GM23338 (cell line): ENCODE data around the gene TTC23. TPM values are rescaled to one million over a fixed set of nuclear protein-coding genes. Genes with fewer than 3 reads are reported as not detected.

Experiments used
- ATAC-seq: fragments of 200-7000 bp; cut with Tn5 transposase; 3 replicates; pipeline ENCODE4 v1.9.1; 2020
- DNase-seq: peaks from one replicate; pipeline ENCODE4 v3.0.0-alpha.2; 2015; ENCODE audit warnings: low spot score
- H2AFZ ChIP-seq: fragments of 200-600 bp; sonication (generic); 2 replicates; pipeline ENCODE4 v1.8.0; 2016; ENCODE audit warnings: antibody characterized with exemption, mild to moderate bottlenecking, moderate library complexity
- H3F3A ChIP-seq: fragments of 200-600 bp; sonication (generic); replicated peaks from 2 replicates; pipeline ENCODE4 v1.8.0; 2017; ENCODE audit warnings: antibody characterized with exemption, mixed run types, low read depth
- H3K27ac ChIP-seq: fragments of 200-600 bp; sonication (generic); 2 replicates; pipeline ENCODE4 v1.6.1; 2016; ENCODE audit warnings: low read depth
- H3K27me3 ChIP-seq: fragments of 200-600 bp; sonication (generic); 2 replicates; pipeline ENCODE4 v1.8.0; 2016; ENCODE audit warnings: mild to moderate bottlenecking, mixed run types, moderate library complexity; ENCODE audit not compliant: insufficient read depth
- H3K36me3 ChIP-seq: fragments of 200-600 bp; sonication (generic); 2 replicates; pipeline ENCODE4 v1.8.0; 2016; ENCODE audit warnings: mild to moderate bottlenecking; ENCODE audit not compliant: insufficient read depth
- H3K4me1 ChIP-seq: fragments of 200-600 bp; sonication (generic); 2 replicates; pipeline ENCODE4 v1.8.0; 2016; ENCODE audit warnings: mild to moderate bottlenecking, moderate library complexity; ENCODE audit not compliant: insufficient read depth
- H3K4me2 ChIP-seq: fragments of 200-600 bp; sonication (generic); 2 replicates; pipeline ENCODE4 v1.7.1; 2017; ENCODE audit warnings: mixed run types
- H3K4me3 ChIP-seq: fragments of 200-600 bp; sonication (generic); 2 replicates; pipeline ENCODE4 v1.6.1; 2016; ENCODE audit warnings: mixed run types
- H3K79me2 ChIP-seq: fragments of 200-600 bp; sonication (generic); replicated peaks from 2 replicates; pipeline ENCODE4 v1.8.0; 2017; ENCODE audit warnings: mild to moderate bottlenecking; ENCODE audit not compliant: insufficient read depth
- H3K9me2 ChIP-seq: fragments of 200-600 bp; sonication (generic); 2 replicates; pipeline ENCODE4 v1.8.0; 2017; ENCODE audit not compliant: insufficient read depth
- H4K20me1 ChIP-seq: fragments of 200-600 bp; sonication (generic); replicated peaks from 2 replicates; pipeline ENCODE4 v1.8.0; 2017; ENCODE audit warnings: mild to moderate bottlenecking; ENCODE audit not compliant: insufficient read depth
- H3K27ac Mint-ChIP-seq: 2 replicates; pipeline ENCODE4 v1.8.0; 2020; ENCODE audit warnings: inconsistent platforms, mild to moderate bottlenecking, moderate library complexity, mixed read lengths
- H3K27me3 Mint-ChIP-seq: 3 replicates; pipeline ENCODE4 v1.8.0; 2022; ENCODE audit warnings: low read depth, mild to moderate bottlenecking, moderate library complexity, mixed read lengths, inconsistent platforms; ENCODE audit not compliant: insufficient read depth, poor library complexity
- H3K36me3 Mint-ChIP-seq: 3 replicates; pipeline ENCODE4 v1.8.0; 2021; ENCODE audit warnings: low read depth, mild to moderate bottlenecking, inconsistent platforms, moderate library complexity, mixed read lengths
- H3K4me1 Mint-ChIP-seq: 3 replicates; pipeline ENCODE4 v1.8.0; 2020; ENCODE audit warnings: mild to moderate bottlenecking, inconsistent platforms, mixed read lengths
- H3K4me3 Mint-ChIP-seq: 3 replicates; pipeline ENCODE4 v1.8.0; 2021; ENCODE audit warnings: moderate library complexity, mild to moderate bottlenecking, inconsistent platforms, mixed read lengths
- H3K9me3 Mint-ChIP-seq: 3 replicates; pipeline ENCODE4 v1.8.0; 2020; ENCODE audit warnings: moderate library complexity, mild to moderate bottlenecking, inconsistent platforms, mixed read lengths
- CREB1 ChIP-seq: fragments of 250-450 bp; sonication (Bioruptor Pico); IDR thresholded peaks from 2 replicates; pipeline ENCODE4 v1.5.0; 2020; ENCODE audit warnings: low read depth, mild to moderate bottlenecking, moderate library complexity
- EZH2 ChIP-seq: fragments of 200-600 bp; sonication (generic); IDR thresholded peaks from one replicate; pipeline ENCODE4 v1.8.0; 2017; ENCODE audit warnings: antibody characterized with exemption, mild to moderate bottlenecking, low read depth; ENCODE audit not compliant: unreplicated experiment
- EZH2phosphoT487 ChIP-seq: fragments of 200-600 bp; sonication (generic); IDR thresholded peaks from one replicate; pipeline ENCODE4 v1.8.1; 2018; ENCODE audit warnings: antibody characterized with exemption; ENCODE audit not compliant: unreplicated experiment
- JUNB ChIP-seq: IDR thresholded peaks from one replicate; pipeline ENCODE4 v1.6.1; 2016; ENCODE audit warnings: antibody characterized with exemption; ENCODE audit not compliant: unreplicated experiment
- POLR2AphosphoS5 ChIP-seq: IDR thresholded peaks from 2 replicates; pipeline ENCODE4 v1.6.1; 2016; ENCODE audit warnings: antibody characterized with exemption, low read depth
- STAT1 ChIP-seq: IDR thresholded peaks from one replicate; pipeline ENCODE4 v1.6.1; 2016; ENCODE audit warnings: antibody characterized with exemption; ENCODE audit not compliant: unreplicated experiment
- ZNF114 ChIP-seq: fragments of 250-450 bp; sonication (Bioruptor Pico); IDR thresholded peaks from 2 replicates; pipeline ENCODE4 v1.5.0; 2020; ENCODE audit warnings: mild to moderate bottlenecking, moderate library complexity
- ZNF331 ChIP-seq: fragments of 250-450 bp; sonication (Bioruptor Pico); IDR thresholded peaks from 2 replicates; pipeline ENCODE4 v1.5.0; 2020; ENCODE audit warnings: low read depth, mild to moderate bottlenecking, moderate library complexity
- polyA plus RNA-seq: library from polyadenylated mRNA; unstranded; fragments of >200 nt; fragmentation: Nextera tagmentation; extraction: Ambion mirVana; gene quantifications from 2 replicates; pipeline ENCODE4 v1.2.1, GENCODE V29; 2016
- total RNA-seq: library from RNA; depleted of rRNA; stranded (reverse); fragments of >200 nt; shearing (Covaris generic); gene quantifications from 2 replicates; pipeline ENCODE4 v1.2.3, GENCODE V29; 2014
- TF ChIP-seq, protein P1 (sequence below), 2 experiments: fragments of 200-600 bp in 1 of 2; sonication (generic) in 1 of 2; conservative IDR thresholded peaks; 2 replicates each; pipeline versions ENCODE4 v1.5.1 to v1.6.1; 2016 to 2017; ENCODE audit warnings: antibody characterized with exemption in 2 of 2, low read depth in 2 of 2, mild to moderate bottlenecking in 2 of 2, moderate library complexity in 1 of 2
- TF ChIP-seq, protein P2 (sequence below): IDR thresholded peaks from one replicate; pipeline ENCODE4 v1.6.1; 2018; ENCODE audit warnings: antibody characterized with exemption; ENCODE audit not compliant: unreplicated experiment

Gene TTC23
- total and polyA plus RNA-seq, 2 experiments from 2014 or later, result 6.3 to 25.2 TPM

DNA sequence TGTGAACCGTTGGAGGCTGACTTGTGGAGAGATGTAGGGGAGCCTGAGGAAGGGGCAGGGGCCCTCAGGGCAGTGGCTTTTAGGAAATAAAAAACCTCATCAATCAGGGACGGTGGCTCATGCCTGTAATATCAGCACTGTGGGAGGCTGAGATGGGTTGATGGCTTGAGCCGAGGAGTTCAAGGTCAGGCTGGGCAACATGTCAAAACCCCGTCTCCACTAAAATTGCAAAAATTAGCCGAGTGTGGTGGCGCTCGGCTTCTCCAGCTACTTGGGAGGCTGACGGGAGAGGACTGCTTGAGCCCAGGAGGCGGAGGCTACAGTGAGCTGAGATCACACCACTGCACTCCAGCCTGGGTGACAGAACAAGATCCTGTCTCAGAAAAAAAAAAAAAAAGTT lies 7.6 kb downstream of the TTC23 start:
- Histone ChIP-seq H3K4me2 (no peak overlapping the region), H3F3A (no peaks in the 10 kb centered on the region), H3K9me2 (no peaks in the 10 kb centered on the region), H3K4me1 (no peaks in the 10 kb centered on the region), H3K27me3 (no peaks in the 10 kb centered on the region), H4K20me1 (no peaks in the 10 kb centered on the region), H3K36me3 (no peaks in the 10 kb centered on the region), H3K79me2 (peaks cover 27% of the 10 kb centered on the region), H3K4me3 (no peak overlapping the region), H3K27ac (no peak overlapping the region), H2AFZ (no peak overlapping the region)
- H3K4me1 Mint-ChIP-seq, result no peaks in the 10 kb centered on the region
- no peak for ATAC-seq
- no peak for DNase-seq
- H3K27ac Mint-ChIP-seq, result no peak overlapping the region
- no peak overlapping the region for H3K4me3 Mint-ChIP-seq
- H3K36me3 Mint-ChIP-seq, result 0 out of 3 replicates have a peak, but pooled peaks cover 3% of the 10 kb centered on the region
- TF ChIP-seq, protein P1, sequence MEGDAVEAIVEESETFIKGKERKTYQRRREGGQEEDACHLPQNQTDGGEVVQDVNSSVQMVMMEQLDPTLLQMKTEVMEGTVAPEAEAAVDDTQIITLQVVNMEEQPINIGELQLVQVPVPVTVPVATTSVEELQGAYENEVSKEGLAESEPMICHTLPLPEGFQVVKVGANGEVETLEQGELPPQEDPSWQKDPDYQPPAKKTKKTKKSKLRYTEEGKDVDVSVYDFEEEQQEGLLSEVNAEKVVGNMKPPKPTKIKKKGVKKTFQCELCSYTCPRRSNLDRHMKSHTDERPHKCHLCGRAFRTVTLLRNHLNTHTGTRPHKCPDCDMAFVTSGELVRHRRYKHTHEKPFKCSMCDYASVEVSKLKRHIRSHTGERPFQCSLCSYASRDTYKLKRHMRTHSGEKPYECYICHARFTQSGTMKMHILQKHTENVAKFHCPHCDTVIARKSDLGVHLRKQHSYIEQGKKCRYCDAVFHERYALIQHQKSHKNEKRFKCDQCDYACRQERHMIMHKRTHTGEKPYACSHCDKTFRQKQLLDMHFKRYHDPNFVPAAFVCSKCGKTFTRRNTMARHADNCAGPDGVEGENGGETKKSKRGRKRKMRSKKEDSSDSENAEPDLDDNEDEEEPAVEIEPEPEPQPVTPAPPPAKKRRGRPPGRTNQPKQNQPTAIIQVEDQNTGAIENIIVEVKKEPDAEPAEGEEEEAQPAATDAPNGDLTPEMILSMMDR (conservative IDR thresholded peaks at IDR 0.05; ENCODE audit: low read depth in 2 of 2), result no peak
- no peaks in the 10 kb centered on the region for H3K27me3 Mint-ChIP-seq
- H3K9me3 Mint-ChIP-seq, result no peaks in the 10 kb centered on the region

DNA sequence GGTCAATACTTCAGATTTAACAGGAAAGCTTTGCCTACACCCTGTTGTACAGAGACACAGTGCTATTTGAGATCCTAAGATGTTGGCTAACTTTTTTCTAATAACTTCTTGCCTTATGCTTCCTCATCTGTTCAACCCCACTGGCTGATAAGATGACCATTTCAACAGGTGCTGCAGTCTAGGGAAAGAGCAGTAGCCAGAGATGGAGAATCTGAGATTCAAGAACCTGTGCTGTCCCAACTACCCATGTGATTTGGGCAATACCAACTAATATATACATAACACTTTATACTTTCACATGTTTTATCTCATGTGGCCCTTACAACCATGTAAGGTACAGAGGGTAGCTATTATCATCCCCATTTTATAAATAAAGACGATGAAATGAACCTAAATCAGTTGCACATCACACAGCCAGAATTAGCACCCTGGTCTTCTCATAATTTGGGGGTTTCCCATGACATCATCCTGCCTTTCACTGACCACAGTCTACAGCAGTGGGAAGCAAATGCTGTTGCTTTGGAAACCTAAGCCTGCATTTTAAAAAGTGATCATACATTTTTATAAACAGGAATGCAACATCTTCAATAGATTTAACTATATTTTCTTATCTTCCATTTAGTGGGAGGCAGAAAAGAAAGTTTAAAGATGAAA lies 9.7 kb downstream of the TTC23 start:
- ATAC-seq (no peak), DNase-seq (no peak)
- Mint-ChIP-seq H3K4me3 (no peak overlapping the region), H3K9me3 (no peaks in the 10 kb centered on the region), H3K36me3 (peaks cover 3% of the 10 kb centered on the region; the same call in 2 of the 3 replicates), H3K4me1 (no peaks in the 10 kb centered on the region), H3K27ac (no peak overlapping the region), H3K27me3 (no peaks in the 10 kb centered on the region)
- Histone ChIP-seq H3K79me2 (0 out of 2 replicates have a peak, but pooled peaks cover 9% of the 10 kb centered on the region), H3K4me2 (no peak overlapping the region), H3K4me3 (no peak overlapping the region), H3F3A (no peaks in the 10 kb centered on the region), H2AFZ (no peak overlapping the region), H4K20me1 (no peaks in the 10 kb centered on the region), H3K27ac (no peak overlapping the region), H3K4me1 (no peaks in the 10 kb centered on the region), H3K27me3 (no peaks in the 10 kb centered on the region), H3K36me3 (no peaks in the 10 kb centered on the region), H3K9me2 (no peaks in the 10 kb centered on the region)
- TF ChIP-seq JUNB (no peak), ZNF114 (CRISPR knock-in tag) (no peak), POLR2AphosphoS5 (no peak), EZH2 (no peak), CREB1 (no peak), ZNF331 (no peak), EZH2phosphoT487 (no peak), STAT1 (no peak)
- TF ChIP-seq, protein P2, sequence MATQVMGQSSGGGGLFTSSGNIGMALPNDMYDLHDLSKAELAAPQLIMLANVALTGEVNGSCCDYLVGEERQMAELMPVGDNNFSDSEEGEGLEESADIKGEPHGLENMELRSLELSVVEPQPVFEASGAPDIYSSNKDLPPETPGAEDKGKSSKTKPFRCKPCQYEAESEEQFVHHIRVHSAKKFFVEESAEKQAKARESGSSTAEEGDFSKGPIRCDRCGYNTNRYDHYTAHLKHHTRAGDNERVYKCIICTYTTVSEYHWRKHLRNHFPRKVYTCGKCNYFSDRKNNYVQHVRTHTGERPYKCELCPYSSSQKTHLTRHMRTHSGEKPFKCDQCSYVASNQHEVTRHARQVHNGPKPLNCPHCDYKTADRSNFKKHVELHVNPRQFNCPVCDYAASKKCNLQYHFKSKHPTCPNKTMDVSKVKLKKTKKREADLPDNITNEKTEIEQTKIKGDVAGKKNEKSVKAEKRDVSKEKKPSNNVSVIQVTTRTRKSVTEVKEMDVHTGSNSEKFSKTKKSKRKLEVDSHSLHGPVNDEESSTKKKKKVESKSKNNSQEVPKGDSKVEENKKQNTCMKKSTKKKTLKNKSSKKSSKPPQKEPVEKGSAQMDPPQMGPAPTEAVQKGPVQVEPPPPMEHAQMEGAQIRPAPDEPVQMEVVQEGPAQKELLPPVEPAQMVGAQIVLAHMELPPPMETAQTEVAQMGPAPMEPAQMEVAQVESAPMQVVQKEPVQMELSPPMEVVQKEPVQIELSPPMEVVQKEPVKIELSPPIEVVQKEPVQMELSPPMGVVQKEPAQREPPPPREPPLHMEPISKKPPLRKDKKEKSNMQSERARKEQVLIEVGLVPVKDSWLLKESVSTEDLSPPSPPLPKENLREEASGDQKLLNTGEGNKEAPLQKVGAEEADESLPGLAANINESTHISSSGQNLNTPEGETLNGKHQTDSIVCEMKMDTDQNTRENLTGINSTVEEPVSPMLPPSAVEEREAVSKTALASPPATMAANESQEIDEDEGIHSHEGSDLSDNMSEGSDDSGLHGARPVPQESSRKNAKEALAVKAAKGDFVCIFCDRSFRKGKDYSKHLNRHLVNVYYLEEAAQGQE, result no peak
- TF ChIP-seq, protein P1 (conservative IDR thresholded peaks at IDR 0.05; ENCODE audit: low read depth in 2 of 2), result no peak
